ENCODE data around the gene DCUN1D2. TPM values are rescaled to one million over a fixed set of nuclear protein-coding genes. Genes with fewer than 3 reads are reported as not detected.
A peak's percentile ranks its signal among the peaks of the same experiment; 100 is the strongest.

Gene DCUN1D2
- total RNA-seq, 1 donor from 2014 or later, result 7.8 TPM

- H3K36me3 ChIP-seq (ENCODE audit: control insufficient read depth in 3 of 3, insufficient read depth in 3 of 3, low read length in 3 of 3), result peaks cover 8 to 12% (median 11%) of the 10 kb centered on the region in 3 donors
- peaks cover 25 to 38% (median 34%) of the 10 kb centered on the region in 3 donors for H3K4me1 ChIP-seq (ENCODE audit: control insufficient read depth in 3 of 3, insufficient read depth in 3 of 3, low read length in 3 of 3)
- H3K9ac ChIP-seq (ENCODE audit: low read depth in 1 of 3, low read length in 3 of 3), result no peak overlapping the region
- peaks cover 0 to 3% (median 0%) of the 10 kb centered on the region in 3 donors for H3K27me3 ChIP-seq (ENCODE audit: control insufficient read depth in 3 of 3, insufficient read depth in 3 of 3, low read length in 3 of 3)
- no peaks in the 10 kb centered on the region for H3K9me3 ChIP-seq (ENCODE audit: control insufficient read depth in 3 of 3, low read length in 3 of 3)
- H3K4me3 ChIP-seq (ENCODE audit: low read length in 3 of 3), result no peak overlapping the region
- peak overlapping the region; percentile 15 for H3K27ac ChIP-seq (ENCODE audit: low read depth, low read length)
Measured at GRCh38 chr13:113415825-113416224, 74.7 kb downstream of the DCUN1D2 start.

GRCh38 chr13:113415032-113415431 lies 75.5 kb downstream of the DCUN1D2 start:
- Histone ChIP-seq H3K4me1 (ENCODE audit: control insufficient read depth in 3 of 3, insufficient read depth in 3 of 3, low read length in 3 of 3) (peaks cover 32 to 46% (median 40%) of the 10 kb centered on the region in 3 donors), H3K36me3 (ENCODE audit: control insufficient read depth in 3 of 3, insufficient read depth in 3 of 3, low read length in 3 of 3) (peaks cover 3 to 7% (median 5%) of the 10 kb centered on the region in 3 donors), H3K27ac (ENCODE audit: low read depth, low read length) (peak overlapping the region; percentile 99), H3K4me3 (ENCODE audit: low read length in 3 of 3) (no peak overlapping the region), H3K27me3 (ENCODE audit: control insufficient read depth in 3 of 3, insufficient read depth in 3 of 3, low read length in 3 of 3) (peaks cover 0 to 3% (median 0%) of the 10 kb centered on the region in 3 donors), H3K9ac (ENCODE audit: low read depth in 1 of 3, low read length in 3 of 3) (peak overlapping the region in 1 of 3 donors; percentile 45), H3K9me3 (ENCODE audit: control insufficient read depth in 3 of 3, low read length in 3 of 3) (no peaks in the 10 kb centered on the region)

- Histone ChIP-seq H3K4me3 (ENCODE audit: low read length in 3 of 3) (peak overlapping the region in 1 of 3 donors; percentile 7), H3K27ac (ENCODE audit: low read depth, low read length) (peak overlapping the region; percentile 99), H3K27me3 (ENCODE audit: control insufficient read depth in 3 of 3, insufficient read depth in 3 of 3, low read length in 3 of 3) (peaks cover 0 to 3% (median 0%) of the 10 kb centered on the region in 3 donors), H3K9ac (ENCODE audit: low read depth in 1 of 3, low read length in 3 of 3) (peak overlapping the region; percentile 26 to 80 (median 43)), H3K9me3 (ENCODE audit: control insufficient read depth in 3 of 3, low read length in 3 of 3) (no peaks in the 10 kb centered on the region), H3K36me3 (ENCODE audit: control insufficient read depth in 3 of 3, insufficient read depth in 3 of 3, low read length in 3 of 3) (no peaks in the 10 kb centered on the region), H3K4me1 (ENCODE audit: control insufficient read depth in 3 of 3, insufficient read depth in 3 of 3, low read length in 3 of 3) (peaks cover 35 to 51% (median 46%) of the 10 kb centered on the region in 3 donors)
Measured at GRCh38 chr13:113414335-113414734, 76.2 kb downstream of the DCUN1D2 start.

GRCh38 chr13:113413898-113414282 lies 76.6 kb downstream of the DCUN1D2 start:
- no peaks in the 10 kb centered on the region for H3K9me3 ChIP-seq (ENCODE audit: control insufficient read depth in 3 of 3, low read length in 3 of 3)
- H3K27me3 ChIP-seq (ENCODE audit: control insufficient read depth in 3 of 3, insufficient read depth in 3 of 3, low read length in 3 of 3), result peaks cover 0 to 5% (median 0%) of the 10 kb centered on the region in 3 donors
- H3K27ac ChIP-seq (ENCODE audit: low read depth, low read length), result peak overlapping the region; percentile 99
- no peaks in the 10 kb centered on the region for H3K36me3 ChIP-seq (ENCODE audit: control insufficient read depth in 3 of 3, insufficient read depth in 3 of 3, low read length in 3 of 3)
- peak overlapping the region in 1 of 3 donors; percentile 7 for H3K4me3 ChIP-seq (ENCODE audit: low read length in 3 of 3)
- H3K9ac ChIP-seq (ENCODE audit: low read depth in 1 of 3, low read length in 3 of 3), result peak overlapping the region; percentile 26 to 80 (median 47)
- H3K4me1 ChIP-seq (ENCODE audit: control insufficient read depth in 3 of 3, insufficient read depth in 3 of 3, low read length in 3 of 3), result peaks cover 40 to 56% (median 51%) of the 10 kb centered on the region in 3 donors

GRCh38 chr13:113413178-113413897 lies 77.2 kb downstream of the DCUN1D2 start:
- peak overlapping the region; percentile 99 for H3K27ac ChIP-seq (ENCODE audit: low read depth, low read length)

GRCh38 chr13:113412440-113412839 lies 78.1 kb downstream of the DCUN1D2 start:
- no peak overlapping the region for H3K4me3 ChIP-seq (ENCODE audit: low read length in 3 of 3)
- H3K36me3 ChIP-seq (ENCODE audit: control insufficient read depth in 3 of 3, insufficient read depth in 3 of 3, low read length in 3 of 3), result no peaks in the 10 kb centered on the region
- H3K9me3 ChIP-seq (ENCODE audit: control insufficient read depth in 3 of 3, low read length in 3 of 3), result no peaks in the 10 kb centered on the region
- no peak overlapping the region for H3K9ac ChIP-seq (ENCODE audit: low read depth in 1 of 3, low read length in 3 of 3)
- H3K27me3 ChIP-seq (ENCODE audit: control insufficient read depth in 3 of 3, insufficient read depth in 3 of 3, low read length in 3 of 3), result peaks cover 0 to 6% (median 0%) of the 10 kb centered on the region in 3 donors
- H3K27ac ChIP-seq (ENCODE audit: low read depth, low read length), result peak overlapping the region; percentile 99
- peaks cover 52 to 68% (median 65%) of the 10 kb centered on the region in 3 donors for H3K4me1 ChIP-seq (ENCODE audit: control insufficient read depth in 3 of 3, insufficient read depth in 3 of 3, low read length in 3 of 3)

More at GRCh38 chr13:113413178-113413897, 77.2 kb downstream of the DCUN1D2 start:
- peaks cover 44 to 61% (median 56%) of the 10 kb centered on the region in 3 donors for H3K4me1 ChIP-seq (ENCODE audit: control insufficient read depth in 3 of 3, insufficient read depth in 3 of 3, low read length in 3 of 3)
- H3K9ac ChIP-seq (ENCODE audit: low read depth in 1 of 3, low read length in 3 of 3), result peak overlapping the region; percentile 26 to 80 (median 51)
- no peaks in the 10 kb centered on the region for H3K9me3 ChIP-seq (ENCODE audit: control insufficient read depth in 3 of 3, low read length in 3 of 3)
- H3K36me3 ChIP-seq (ENCODE audit: control insufficient read depth in 3 of 3, insufficient read depth in 3 of 3, low read length in 3 of 3), result no peaks in the 10 kb centered on the region
- H3K27me3 ChIP-seq (ENCODE audit: control insufficient read depth in 3 of 3, insufficient read depth in 3 of 3, low read length in 3 of 3), result peaks cover 0 to 6% (median 0%) of the 10 kb centered on the region in 3 donors
- peak overlapping the region in 2 of 3 donors; percentile 42 to 43 for H3K4me3 ChIP-seq (ENCODE audit: low read length in 3 of 3)

- H3K36me3 ChIP-seq (ENCODE audit: control insufficient read depth in 3 of 3, insufficient read depth in 3 of 3, low read length in 3 of 3), result no peaks in the 10 kb centered on the region
- H3K4me1 ChIP-seq (ENCODE audit: control insufficient read depth in 3 of 3, insufficient read depth in 3 of 3, low read length in 3 of 3), result peaks cover 62 to 78% (median 75%) of the 10 kb centered on the region in 3 donors
- H3K27ac ChIP-seq (ENCODE audit: low read depth, low read length), result peak overlapping the region; percentile 99
- no peaks in the 10 kb centered on the region for H3K9me3 ChIP-seq (ENCODE audit: control insufficient read depth in 3 of 3, low read length in 3 of 3)
- H3K9ac ChIP-seq (ENCODE audit: low read depth in 1 of 3, low read length in 3 of 3), result peak overlapping the region; percentile 86 to 89 (median 87)
- peaks cover 0 to 6% (median 0%) of the 10 kb centered on the region in 3 donors for H3K27me3 ChIP-seq (ENCODE audit: control insufficient read depth in 3 of 3, insufficient read depth in 3 of 3, low read length in 3 of 3)
- H3K4me3 ChIP-seq (ENCODE audit: low read length in 3 of 3), result peak overlapping the region; percentile 48 to 67 (median 49)
Measured at GRCh38 chr13:113411216-113412023, 79.1 kb downstream of the DCUN1D2 start.

- peak overlapping the region; percentile 86 to 89 (median 87) for H3K9ac ChIP-seq (ENCODE audit: low read depth in 1 of 3, low read length in 3 of 3)
- H3K27ac ChIP-seq (ENCODE audit: low read depth, low read length), result peak overlapping the region; percentile 99
- no peaks in the 10 kb centered on the region for H3K36me3 ChIP-seq (ENCODE audit: control insufficient read depth in 3 of 3, insufficient read depth in 3 of 3, low read length in 3 of 3)
- no peaks in the 10 kb centered on the region for H3K9me3 ChIP-seq (ENCODE audit: control insufficient read depth in 3 of 3, low read length in 3 of 3)
- peak overlapping the region; percentile 48 to 67 (median 49) for H3K4me3 ChIP-seq (ENCODE audit: low read length in 3 of 3)
- H3K4me1 ChIP-seq (ENCODE audit: control insufficient read depth in 3 of 3, insufficient read depth in 3 of 3, low read length in 3 of 3), result peaks cover 69 to 86% (median 83%) of the 10 kb centered on the region in 3 donors
- H3K27me3 ChIP-seq (ENCODE audit: control insufficient read depth in 3 of 3, insufficient read depth in 3 of 3, low read length in 3 of 3), result peaks cover 0 to 3% (median 0%) of the 10 kb centered on the region in 3 donors
Measured at GRCh38 chr13:113410472-113411201, 79.9 kb downstream of the DCUN1D2 start.

- peaks cover 73 to 86% (median 83%) of the 10 kb centered on the region in 3 donors for H3K4me1 ChIP-seq (ENCODE audit: control insufficient read depth in 3 of 3, insufficient read depth in 3 of 3, low read length in 3 of 3)
- no peaks in the 10 kb centered on the region for H3K9me3 ChIP-seq (ENCODE audit: control insufficient read depth in 3 of 3, low read length in 3 of 3)
- H3K27me3 ChIP-seq (ENCODE audit: control insufficient read depth in 3 of 3, insufficient read depth in 3 of 3, low read length in 3 of 3), result peaks cover 0 to 3% (median 0%) of the 10 kb centered on the region in 3 donors
- no peaks in the 10 kb centered on the region for H3K36me3 ChIP-seq (ENCODE audit: control insufficient read depth in 3 of 3, insufficient read depth in 3 of 3, low read length in 3 of 3)
- H3K9ac ChIP-seq (ENCODE audit: low read depth in 1 of 3, low read length in 3 of 3), result peak overlapping the region in 1 of 3 donors; percentile 77
- peak overlapping the region; percentile 99 for H3K27ac ChIP-seq (ENCODE audit: low read depth, low read length)
- no peak overlapping the region for H3K4me3 ChIP-seq (ENCODE audit: low read length in 3 of 3)
Measured at GRCh38 chr13:113408562-113408961, 81.9 kb downstream of the DCUN1D2 start.

All from skeletal muscle tissue (tissue), 4 donors.